AML-193 (cell line): ENCODE measurements around the gene CTDP1.
"Not testable (repeated sequence)": the region's sequence is repeated elsewhere in the genome, so short reads cannot be mapped to it uniquely, and the experiment has no call there.

Experiments
- DNase-seq, 2 experiments: peaks; one replicate each; lab custom pipeline; 2025; lab: John Stamatoyannopoulos, UW

CTDP1 gene

GRCh38 chr18:79681484-79682387 is 2.1 kb downstream of the CTDP1 start:
- DNase-seq = peak; percentile 50 to 57

- no peak for DNase-seq
Observed at GRCh38 chr18:79682481-79682880, 2.9 kb downstream of the CTDP1 start.

GRCh38 chr18:79682894-79683625 is 3.5 kb downstream of the CTDP1 start:
- DNase-seq = peak; percentile 85 to 88

GRCh38 chr18:79683626-79684282 is 4.2 kb downstream of the CTDP1 start:
- no peak for DNase-seq

GRCh38 chr18:79684283-79684631 is 4.7 kb downstream of the CTDP1 start:
- DNase-seq = no peak

GRCh38 chr18:79684787-79685186 is 5.2 kb downstream of the CTDP1 start:
- no peak for DNase-seq

GRCh38 chr18:79685281-79685680 is 5.7 kb downstream of the CTDP1 start:
- no peak for DNase-seq

GRCh38 chr18:79685971-79686370 is 6.4 kb downstream of the CTDP1 start:
- DNase-seq = no peak

GRCh38 chr18:79687806-79688205 is 8.2 kb downstream of the CTDP1 start:
- DNase-seq = no peak

GRCh38 chr18:79690071-79690470 is 10.5 kb downstream of the CTDP1 start:
- DNase-seq = no peak

- DNase-seq = no peak
Observed at GRCh38 chr18:79690586-79691482, 11.2 kb downstream of the CTDP1 start.

- no peak for DNase-seq
Observed at GRCh38 chr18:79692056-79692455, 12.5 kb downstream of the CTDP1 start.

GRCh38 chr18:79692886-79693285 is 13.3 kb downstream of the CTDP1 start:
- DNase-seq = no peak

- DNase-seq = no peak
Observed at GRCh38 chr18:79693561-79694205, 14.1 kb downstream of the CTDP1 start.

- DNase-seq = not testable (repeated sequence)
Observed at GRCh38 chr18:79694206-79694894, 14.7 kb downstream of the CTDP1 start.

GRCh38 chr18:79694895-79695213 is 15.3 kb downstream of the CTDP1 start:
- DNase-seq = no peak

- no peak for DNase-seq
Observed at GRCh38 chr18:79695269-79695668, 15.7 kb downstream of the CTDP1 start.

- DNase-seq = no peak
Observed at GRCh38 chr18:79695856-79696850, 16.6 kb downstream of the CTDP1 start.

GRCh38 chr18:79697178-79697577 is 17.6 kb downstream of the CTDP1 start:
- no peak for DNase-seq
